GM20000 (cell line): ENCODE data around the gene TFR2.

ENCODE experiments used
- DNase-seq: peaks from one replicate; pipeline ENCODE4 v3.0.0; 2012; ENCODE audit warnings: low spot score
- CTCF ChIP-seq: IDR thresholded peaks from 2 replicates; pipeline ENCODE4 v1.5.1; 2012; ENCODE audit warnings: mild to moderate bottlenecking, control low read depth; ENCODE audit errors: extremely low read depth, missing control alignments

TFR2 gene

GRCh38 chr7:100604028-100604975 is 37.0 kb downstream of the TFR2 start:
- DNase-seq: peak; percentile 91

GRCh38 chr7:100603726-100604027 is 37.7 kb downstream of the TFR2 start:
- DNase-seq: no peak
- TF ChIP-seq CTCF: no peak

More at GRCh38 chr7:100604028-100604975, 37.0 kb downstream of the TFR2 start:
- peak; percentile 39 for TF ChIP-seq CTCF

GRCh38 chr7:100602889-100603725 is 38.2 kb downstream of the TFR2 start:
- TF ChIP-seq CTCF: no peak
- no peak for DNase-seq

- TF ChIP-seq CTCF: no peak
- DNase-seq: no peak
Measured at GRCh38 chr7:100600730-100601038, 40.7 kb downstream of the TFR2 start.

GRCh38 chr7:100599911-100600729 is 41.2 kb downstream of the TFR2 start:
- no peak for DNase-seq
- peak; percentile 20 for TF ChIP-seq CTCF

- no peak for TF ChIP-seq CTCF
- DNase-seq: no peak
Measured at GRCh38 chr7:100598425-100598824, 42.9 kb downstream of the TFR2 start.
